ENCODE measurements around the gene UCHL1.

- TF ChIP-seq CTCF (IDR thresholded peaks at IDR 0.05) (no peak), POLR2A (IDR thresholded peaks at IDR 0.05) (no peak)
Observed at GRCh38 chr4:41215155-41215554, 41.6 kb upstream of the UCHL1 start.

Measured in upper lobe of left lung (tissue), 4 donors.